NCI-H524 treated with DMSO at 0.1 percent for 48 hours (cell line): ENCODE measurements around the gene CD200.
"Not testable (repeated sequence)": the region's sequence is repeated elsewhere in the genome, so short reads cannot be mapped to it uniquely, and the experiment has no call there.

Experiments
- DNase-seq: peaks from one replicate; lab custom pipeline; 2025; lab: John Stamatoyannopoulos, UW

CD200 gene

GRCh38 chr3:112388972-112389371 is 56.0 kb downstream of the CD200 start:
- DNase-seq = no peak

GRCh38 chr3:112389961-112390360 is 57.0 kb downstream of the CD200 start:
- DNase-seq = no peak

GRCh38 chr3:112390783-112391641 is 58.1 kb downstream of the CD200 start:
- DNase-seq = no peak

- DNase-seq = no peak
Measured at GRCh38 chr3:112391648-112392047, 58.7 kb downstream of the CD200 start.

- DNase-seq = no peak
Measured at GRCh38 chr3:112392393-112393359, 59.7 kb downstream of the CD200 start.

GRCh38 chr3:112393360-112393728 is 60.4 kb downstream of the CD200 start:
- no peak for DNase-seq

- no peak for DNase-seq
Measured at GRCh38 chr3:112394003-112394640, 61.2 kb downstream of the CD200 start.

- DNase-seq = no peak
Measured at GRCh38 chr3:112395181-112395895, 62.4 kb downstream of the CD200 start.

GRCh38 chr3:112395896-112396290 is 62.9 kb downstream of the CD200 start:
- no peak for DNase-seq

- no peak for DNase-seq
Measured at GRCh38 chr3:112397556-112397955, 64.6 kb downstream of the CD200 start.

- no peak for DNase-seq
Measured at GRCh38 chr3:112399064-112399463, 66.1 kb downstream of the CD200 start.

GRCh38 chr3:112399554-112399953 is 66.6 kb downstream of the CD200 start:
- not testable (repeated sequence) for DNase-seq

GRCh38 chr3:112400317-112400716 is 67.4 kb downstream of the CD200 start:
- DNase-seq = not testable (repeated sequence)

GRCh38 chr3:112401617-112402016 is 68.7 kb downstream of the CD200 start:
- DNase-seq = no peak

GRCh38 chr3:112403103-112403502 is 70.1 kb downstream of the CD200 start:
- DNase-seq = no peak

GRCh38 chr3:112404924-112405549 is 72.1 kb downstream of the CD200 start:
- DNase-seq = not testable (repeated sequence)

GRCh38 chr3:112405845-112406244 is 72.9 kb downstream of the CD200 start:
- no peak for DNase-seq

GRCh38 chr3:112407214-112407887 is 74.4 kb downstream of the CD200 start:
- DNase-seq = no peak

GRCh38 chr3:112407888-112408702 is 75.1 kb downstream of the CD200 start:
- no peak for DNase-seq

GRCh38 chr3:112409041-112409440 is 76.1 kb downstream of the CD200 start:
- no peak for DNase-seq
